ENCODE data around the gene VPS13D. TPM values are rescaled to one million over a fixed set of nuclear protein-coding genes. Genes with fewer than 3 reads are reported as not detected.
A peak's percentile ranks its signal among the peaks of the same experiment; 100 is the strongest.

VPS13D gene
- total and polyA plus RNA-seq, 2 donors from 2014 or later, result 19.4 to 75.8 TPM

- no peaks in the 10 kb centered on the region for H3K27me3 ChIP-seq (ENCODE audit: control insufficient read depth, insufficient read depth, low read length)
- no peak overlapping the region for H3K9ac ChIP-seq (ENCODE audit: low read length in 3 of 3)
- DNase-seq (no peak), FAIRE-seq (no peak)
- peaks cover 0 to 5% (median 2%) of the 10 kb centered on the region in 3 donors for H3K36me3 ChIP-seq (ENCODE audit: control insufficient read depth in 2 of 3, insufficient read depth in 3 of 3, low read length in 3 of 3)
- H3K4me1 ChIP-seq (ENCODE audit: control insufficient read depth in 2 of 3, insufficient read depth in 2 of 3, low read depth in 1 of 3, low read length in 3 of 3), result peaks cover 11 to 15% (median 12%) of the 10 kb centered on the region in 3 donors
- H3K4me3 ChIP-seq (ENCODE audit: low read length in 3 of 3), result no peak overlapping the region
- TF ChIP-seq CTCF (IDR thresholded peaks at IDR 0.05; ENCODE audit: borderline replicate concordance, extremely low read depth, insufficient read depth), result no peak
- intact Hi-C loops (cut with DNase I), result no loop called here
- H3K27ac ChIP-seq (ENCODE audit: low read depth in 2 of 2, low read length in 2 of 2), result no peak overlapping the region
- no peaks in the 10 kb centered on the region for H3K9me3 ChIP-seq (ENCODE audit: control insufficient read depth in 2 of 3, insufficient read depth in 1 of 3, low read length in 3 of 3)
These were observed 198.5 kb downstream of the VPS13D start for GRCh38 chr1:12428334-12428733.

GRCh38 chr1:12430525-12430924 is 200.7 kb downstream of the VPS13D start:
- TF ChIP-seq CTCF (IDR thresholded peaks at IDR 0.05; ENCODE audit: borderline replicate concordance, extremely low read depth, insufficient read depth), result no peak
- no peaks in the 10 kb centered on the region for H3K27me3 ChIP-seq (ENCODE audit: control insufficient read depth, insufficient read depth, low read length)
- H3K4me3 ChIP-seq (ENCODE audit: low read length in 3 of 3), result no peak overlapping the region
- H3K4me1 ChIP-seq (ENCODE audit: control insufficient read depth in 2 of 3, insufficient read depth in 2 of 3, low read depth in 1 of 3, low read length in 3 of 3), result peaks cover 16 to 29% (median 28%) of the 10 kb centered on the region in 3 donors
- no peak overlapping the region for H3K27ac ChIP-seq (ENCODE audit: low read depth in 2 of 2, low read length in 2 of 2)
- intact Hi-C loops (cut with DNase I), result no loop called here
- peaks cover 0 to 5% (median 2%) of the 10 kb centered on the region in 3 donors for H3K36me3 ChIP-seq (ENCODE audit: control insufficient read depth in 2 of 3, insufficient read depth in 3 of 3, low read length in 3 of 3)
- H3K9ac ChIP-seq (ENCODE audit: low read length in 3 of 3), result no peak overlapping the region
- no peak for FAIRE-seq
- DNase-seq, result peak in 1 of 5 donors; percentile 56
- H3K9me3 ChIP-seq (ENCODE audit: control insufficient read depth in 2 of 3, insufficient read depth in 1 of 3, low read length in 3 of 3), result no peaks in the 10 kb centered on the region

GRCh38 chr1:12432897-12433296 is 203.1 kb downstream of the VPS13D start:
- H3K4me3 ChIP-seq (ENCODE audit: low read length in 3 of 3), result no peak overlapping the region
- H3K4me1 ChIP-seq (ENCODE audit: control insufficient read depth in 2 of 3, insufficient read depth in 2 of 3, low read depth in 1 of 3, low read length in 3 of 3), result peaks cover 21 to 39% (median 36%) of the 10 kb centered on the region in 3 donors
- H3K27ac ChIP-seq (ENCODE audit: low read depth in 2 of 2, low read length in 2 of 2), result peak overlapping the region; percentile 83 to 85
- H3K9ac ChIP-seq (ENCODE audit: low read length in 3 of 3), result no peak overlapping the region
- intact Hi-C loops (cut with DNase I), result no loop called here
- TF ChIP-seq CTCF (IDR thresholded peaks at IDR 0.05; ENCODE audit: borderline replicate concordance, extremely low read depth, insufficient read depth), result no peak
- H3K27me3 ChIP-seq (ENCODE audit: control insufficient read depth, insufficient read depth, low read length), result no peaks in the 10 kb centered on the region
- H3K36me3 ChIP-seq (ENCODE audit: control insufficient read depth in 2 of 3, insufficient read depth in 3 of 3, low read length in 3 of 3), result peaks cover 0 to 5% (median 2%) of the 10 kb centered on the region in 3 donors
- no peaks in the 10 kb centered on the region for H3K9me3 ChIP-seq (ENCODE audit: control insufficient read depth in 2 of 3, insufficient read depth in 1 of 3, low read length in 3 of 3)
- no peak for DNase-seq
- no peak for FAIRE-seq

Data from kidney (tissue), 14 donors.